Heart left ventricle (tissue), 13 donors: ENCODE measurements around the gene NUDT14.

Source experiments
- CTCF ChIP-seq, 12 donors: fragments of 200-600 bp; sonication (generic) in 4 of 12; IDR thresholded peaks; one replicate each; pipeline versions ENCODE4 v1.5.0 to v1.8.0; 2018 to 2022; ENCODE audit warnings: antibody characterized with exemption in 12 of 12, mild to moderate bottlenecking in 5 of 12
- POLR2A ChIP-seq, 2 donors: fragments of 450-650 bp; IDR thresholded peaks; one replicate each; pipeline ENCODE4 v1.6.1; 2017; ENCODE audit warnings: antibody characterized with exemption in 2 of 2, mild to moderate bottlenecking in 2 of 2, moderate library complexity in 2 of 2
- donor health status: ischemic (EF 13 %, LVEDD 7.1; RV severe dilation, severe dysfunction).
- donor health status: DM: no; HTN: yes; CAD: no.
- donor health status: DM: no; HTN: no; CAD: no.
- donor health status: ischemic (EF 25% LVEDD 6.9; RV normal size, moderate dysfunction).
- donor health status: ischemic (EF 25% LVEDD 5.7; RV mildly dilated, moderate dysfunction).
- donor health status: ischemic (EF 35%, LVEDD 5.7; RV mildly dilated, moderate dysfunction).
- donor health status: nonischemic (EF 11% LVEDD 7.7; RV severe dilation, severe dysfunction).
- donor health status: DM: yes; HTN: yes; CAD: no.
- donor health status: PGD.
- donor health status: ischemic (EF 29% LVEDD 5.4; RV normal size, mild dysfunction).
- donor health status: nonischemic (EF 23%, LVEDD 6.1; RV moderate dilation, normal function).

- TF ChIP-seq POLR2A (IDR thresholded peaks at IDR 0.05): no peak
- no peak for TF ChIP-seq CTCF (IDR thresholded peaks at IDR 0.05)
Measured at GRCh38 chr14:105148604-105149145, 32.4 kb downstream of the NUDT14 start.
